ENCODE measurements around the gene PYROXD2.

The PYROXD2 gene

DNA sequence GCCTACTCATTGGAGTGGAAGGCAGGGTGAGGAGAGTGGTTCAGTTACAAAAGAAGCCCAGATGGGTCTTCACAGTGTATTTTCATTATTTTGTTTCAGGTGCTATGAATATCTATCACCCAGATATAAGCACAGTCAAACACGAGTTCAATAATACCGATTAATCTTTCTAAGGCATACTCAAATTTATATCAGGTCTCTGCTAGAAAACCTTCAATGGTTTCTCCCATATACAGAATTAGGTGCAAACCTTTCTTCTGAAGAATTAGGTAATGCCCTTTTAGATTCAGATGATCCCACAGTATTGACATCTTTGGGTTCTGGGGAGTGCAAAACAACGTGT, 46.5 kb upstream of the PYROXD2 start:
- Histone ChIP-seq H3K4me2 (ENCODE audit: low read depth, low read length) (no peak overlapping the region), H3K4me3 (ENCODE audit: low read length) (no peak overlapping the region), H3F3A (ENCODE audit: insufficient read depth, low read length) (no peaks in the 10 kb centered on the region), H3K9me2 (replicated peaks; ENCODE audit: insufficient read depth, low read length) (no peaks in the 10 kb centered on the region), H3K36me3 (replicated peaks; ENCODE audit: insufficient read depth, low read length) (no peaks in the 10 kb centered on the region), H3K9ac (ENCODE audit: low read length) (no peak overlapping the region), H4K20me1 (ENCODE audit: insufficient read depth, low read length) (no peaks in the 10 kb centered on the region), H3K27ac (ENCODE audit: low read length) (no peak overlapping the region), H3K4me1 (ENCODE audit: low read length) (no peaks in the 10 kb centered on the region), H2AFZ (ENCODE audit: low read length) (no peak overlapping the region), H3K27me3 (replicated peaks; ENCODE audit: insufficient read depth, low read length) (no peaks in the 10 kb centered on the region), H3K79me2 (ENCODE audit: low read length) (no peaks in the 10 kb centered on the region), H3K9me3 (replicated peaks; ENCODE audit: insufficient read depth, low read length) (no peaks in the 10 kb centered on the region)
- TF ChIP-seq EZH2phosphoT487 (IDR thresholded peaks at IDR 0.05; ENCODE audit: low read length): no peak
- TF ChIP-seq EZH2 (optimal IDR thresholded peaks at IDR 0.05; ENCODE audit: low read depth, low read length): no peak
- no peak for TF ChIP-seq CTCF (IDR thresholded peaks at IDR 0.05; ENCODE audit: low read length)
- DNase-seq: no peak

DNA sequence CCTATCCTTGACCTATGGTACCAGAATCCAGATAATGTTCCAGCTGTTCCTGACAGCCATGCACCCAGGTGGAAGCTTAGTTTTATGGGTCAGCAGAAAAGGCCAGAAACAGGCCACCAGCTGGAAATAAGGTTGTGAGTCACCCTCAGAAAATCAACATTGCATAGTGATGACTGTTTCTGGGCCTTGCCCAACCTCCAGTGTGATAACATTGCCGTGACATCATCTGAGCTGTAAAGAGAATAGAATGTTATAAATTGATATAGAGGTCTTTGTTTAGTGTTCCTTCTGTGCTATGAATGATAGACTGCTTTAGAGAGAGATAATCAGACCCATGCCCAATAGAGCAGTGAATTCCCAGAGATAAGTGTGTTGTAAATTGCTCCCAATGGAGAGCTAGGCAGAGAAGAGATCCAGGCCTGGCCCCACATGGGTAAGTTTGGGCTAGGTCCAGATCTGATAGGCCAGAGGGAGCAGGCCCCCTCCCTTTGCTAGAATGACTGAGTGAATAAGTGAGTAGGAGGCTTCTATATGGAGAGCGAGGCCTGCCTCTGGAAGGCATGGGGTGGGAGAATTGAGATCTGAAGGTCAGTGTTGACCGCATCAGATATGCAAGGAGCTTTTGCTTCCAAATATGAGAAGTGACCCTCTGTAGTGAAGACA, 46.0 kb upstream of the PYROXD2 start:
- Histone ChIP-seq H3K27me3 (replicated peaks; ENCODE audit: insufficient read depth, low read length) (no peaks in the 10 kb centered on the region), H3K79me2 (ENCODE audit: low read length) (no peaks in the 10 kb centered on the region), H3K36me3 (replicated peaks; ENCODE audit: insufficient read depth, low read length) (no peaks in the 10 kb centered on the region), H3K27ac (ENCODE audit: low read length) (no peak overlapping the region), H3K9me2 (replicated peaks; ENCODE audit: insufficient read depth, low read length) (no peaks in the 10 kb centered on the region), H2AFZ (ENCODE audit: low read length) (no peak overlapping the region), H3K9me3 (replicated peaks; ENCODE audit: insufficient read depth, low read length) (no peaks in the 10 kb centered on the region), H3K4me2 (ENCODE audit: low read depth, low read length) (no peak overlapping the region), H3K9ac (ENCODE audit: low read length) (no peak overlapping the region), H3K4me1 (ENCODE audit: low read length) (no peaks in the 10 kb centered on the region), H3K4me3 (ENCODE audit: low read length) (no peak overlapping the region), H4K20me1 (ENCODE audit: insufficient read depth, low read length) (no peaks in the 10 kb centered on the region), H3F3A (ENCODE audit: insufficient read depth, low read length) (no peaks in the 10 kb centered on the region)
- TF ChIP-seq EZH2phosphoT487 (IDR thresholded peaks at IDR 0.05; ENCODE audit: low read length) (no peak), CTCF (IDR thresholded peaks at IDR 0.05; ENCODE audit: low read length) (no peak), EZH2 (optimal IDR thresholded peaks at IDR 0.05; ENCODE audit: low read depth, low read length) (no peak)
- DNase-seq: no peak

DNA sequence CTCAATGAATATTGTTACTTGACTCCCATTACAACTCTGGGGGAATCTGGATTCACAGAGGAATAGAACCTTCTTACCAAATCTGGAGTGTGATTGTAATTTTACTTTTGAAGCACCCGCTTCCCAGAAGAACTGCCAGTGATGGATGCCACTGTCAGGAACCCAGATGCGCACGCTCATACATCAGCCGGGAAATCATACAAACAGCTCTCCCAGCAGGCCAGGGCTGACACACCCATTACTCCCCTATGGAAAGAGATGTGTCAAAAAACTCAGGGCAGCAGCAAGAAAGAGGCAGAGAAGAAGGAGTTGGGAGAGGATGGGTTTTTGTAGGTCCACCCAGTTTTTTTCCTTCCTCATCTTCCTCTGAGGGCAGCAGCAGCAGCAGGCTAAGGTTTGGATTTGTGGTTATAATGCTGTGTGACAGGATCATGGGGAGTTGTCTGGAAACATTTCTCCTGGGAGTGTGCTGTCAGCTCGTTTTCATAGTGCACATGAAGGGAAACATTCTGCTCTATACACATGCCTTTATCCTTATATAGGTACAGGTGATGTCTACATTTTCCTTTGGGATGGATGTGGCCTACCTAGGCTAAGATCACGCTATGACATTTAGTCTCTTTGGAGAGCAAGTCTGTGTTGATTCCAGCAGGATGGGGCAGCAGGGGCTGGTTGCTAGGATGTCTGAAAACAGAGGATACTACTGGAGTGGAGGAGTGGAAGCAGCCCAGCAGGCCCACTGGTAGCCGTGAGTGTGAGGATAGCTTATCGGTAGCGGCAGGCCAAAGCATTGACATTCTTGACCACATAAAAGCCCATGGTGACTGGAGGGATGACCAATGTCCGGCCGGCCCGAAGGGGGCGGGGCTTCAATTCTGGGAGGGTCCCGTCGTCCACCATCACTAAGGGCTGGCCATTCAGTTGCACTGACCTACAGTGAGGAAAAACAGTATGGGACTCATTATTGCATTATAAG, 44.1 kb upstream of the PYROXD2 start:
- Histone ChIP-seq H3K27ac (ENCODE audit: low read length) (no peak overlapping the region), H3K79me2 (ENCODE audit: low read length) (no peaks in the 10 kb centered on the region), H3K4me1 (ENCODE audit: low read length) (no peaks in the 10 kb centered on the region), H3K9ac (ENCODE audit: low read length) (no peak overlapping the region), H3K9me2 (replicated peaks; ENCODE audit: insufficient read depth, low read length) (no peaks in the 10 kb centered on the region), H4K20me1 (ENCODE audit: insufficient read depth, low read length) (no peaks in the 10 kb centered on the region), H3F3A (ENCODE audit: insufficient read depth, low read length) (no peaks in the 10 kb centered on the region), H3K36me3 (replicated peaks; ENCODE audit: insufficient read depth, low read length) (no peaks in the 10 kb centered on the region), H2AFZ (ENCODE audit: low read length) (no peak overlapping the region), H3K4me2 (ENCODE audit: low read depth, low read length) (no peak overlapping the region), H3K4me3 (ENCODE audit: low read length) (no peak overlapping the region), H3K27me3 (replicated peaks; ENCODE audit: insufficient read depth, low read length) (no peaks in the 10 kb centered on the region), H3K9me3 (replicated peaks; ENCODE audit: insufficient read depth, low read length) (no peaks in the 10 kb centered on the region)
- DNase-seq: no peak
- TF ChIP-seq EZH2 (optimal IDR thresholded peaks at IDR 0.05; ENCODE audit: low read depth, low read length): no peak
- no peak for TF ChIP-seq EZH2phosphoT487 (IDR thresholded peaks at IDR 0.05; ENCODE audit: low read length)

Measured in MM.1S (cell line).